Measurements from ENCODE around the gene OVAAL.

OVAAL gene

DNA sequence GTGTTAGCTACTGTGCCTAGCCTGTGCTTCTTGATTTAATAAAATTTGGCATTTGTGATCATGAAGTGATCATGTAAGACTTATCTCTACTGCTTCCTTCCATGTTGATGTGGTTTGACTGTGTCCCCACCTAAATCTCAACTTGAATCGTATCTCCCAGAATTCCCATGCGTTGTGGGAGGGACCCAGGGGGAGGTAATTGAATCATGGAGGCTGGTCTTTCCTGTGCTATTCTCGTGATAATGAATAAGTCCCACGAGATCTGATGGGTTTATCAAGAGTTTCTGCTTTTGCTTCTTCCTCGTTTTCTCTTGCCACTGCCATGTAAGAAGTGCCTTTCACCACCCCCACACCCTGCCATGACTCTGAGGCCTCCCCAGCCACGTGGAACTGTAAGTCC lies at the start of gene OVAAL:
TSS of gene OVAAL (plus strand) at position 301 of the 400 bp plus-strand sequence.
- no peak for DNase-seq

DNA sequence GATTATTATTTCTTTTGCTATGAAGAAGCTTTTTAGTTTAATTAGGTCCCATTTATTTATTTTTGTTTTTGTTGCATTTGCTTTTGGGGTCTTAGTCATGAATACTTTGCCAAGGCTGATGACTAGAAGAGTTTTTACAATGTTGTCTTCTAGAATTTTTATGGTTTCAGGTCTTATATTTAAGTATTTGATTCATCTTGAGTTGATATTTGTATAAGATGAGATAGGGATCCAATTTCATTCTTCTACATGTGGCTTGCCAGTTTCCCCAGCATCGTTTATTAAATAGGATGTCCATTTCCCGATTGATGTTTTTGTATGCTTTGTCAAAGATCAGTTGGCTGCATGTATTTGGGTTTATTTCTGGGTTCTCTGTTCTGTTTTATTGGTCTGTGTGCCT lies 47.9 kb upstream of the OVAAL start:
- no peak for DNase-seq

DNA sequence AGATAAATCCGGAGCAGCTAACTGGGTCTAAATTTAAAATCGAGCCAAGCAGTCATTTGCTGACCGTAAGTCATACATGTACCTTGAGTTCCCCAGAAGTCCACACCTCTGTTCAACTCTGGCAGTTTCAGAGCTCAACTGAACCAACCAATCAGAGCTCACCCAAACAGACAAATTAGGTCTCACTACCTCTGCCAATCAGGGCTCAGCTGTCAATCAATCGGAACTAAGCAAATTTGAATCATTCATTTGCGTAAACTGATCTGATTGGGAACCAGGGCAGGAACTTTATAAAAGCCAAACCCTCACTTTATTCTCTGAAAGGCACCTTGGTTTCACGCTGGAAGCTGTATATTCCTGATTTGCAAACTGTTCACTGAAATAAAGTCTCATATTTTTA lies 45.2 kb upstream of the OVAAL start:
- no peak for DNase-seq

DNA sequence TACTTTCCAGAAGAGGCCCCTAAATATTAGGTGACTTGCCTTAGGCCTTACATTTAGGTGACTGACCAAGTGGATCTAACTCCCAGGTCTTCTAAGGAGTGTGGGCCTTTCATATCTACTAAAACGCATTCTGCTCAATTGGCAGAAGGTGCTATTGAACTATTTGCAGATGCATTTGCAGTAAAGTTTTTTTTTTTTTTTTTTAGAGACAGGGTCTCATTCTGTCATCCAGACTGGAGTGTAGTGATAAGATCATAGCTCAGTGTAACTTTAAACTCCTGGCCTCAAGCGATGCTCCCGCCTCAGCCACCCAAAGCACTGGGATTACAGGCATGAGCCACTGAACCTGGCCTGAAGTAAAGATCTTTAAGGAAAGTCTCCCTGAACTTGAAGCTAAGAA lies 43.4 kb upstream of the OVAAL start:
- DNase-seq: no peak

DNA sequence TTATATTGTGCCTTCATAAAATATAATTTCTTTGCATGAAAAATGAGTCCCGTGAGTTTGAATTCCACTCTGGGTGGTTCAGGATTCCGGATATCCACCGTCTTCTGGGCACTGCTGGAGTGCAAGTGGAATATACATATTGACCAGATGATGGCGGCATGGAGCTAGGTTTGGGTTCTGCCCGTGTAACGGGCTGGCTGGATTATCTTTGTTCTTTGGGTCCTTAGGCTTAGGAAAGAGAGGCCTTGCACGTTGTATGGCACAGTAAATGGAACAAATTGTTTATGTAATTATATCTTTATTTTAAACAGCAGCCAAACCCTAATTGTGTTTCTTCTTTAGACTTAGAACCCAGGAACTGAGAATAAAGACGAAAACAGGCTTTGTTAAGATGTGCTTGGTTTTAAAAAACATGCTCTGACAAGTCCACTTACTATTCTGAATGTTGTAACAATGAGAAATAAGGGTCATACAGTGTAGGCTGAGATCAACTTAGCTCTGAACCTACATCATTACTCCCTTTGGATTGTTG lies 42.8 kb upstream of the OVAAL start:
- DNase-seq: peak in 1 of 2 donors; percentile 66

DNA sequence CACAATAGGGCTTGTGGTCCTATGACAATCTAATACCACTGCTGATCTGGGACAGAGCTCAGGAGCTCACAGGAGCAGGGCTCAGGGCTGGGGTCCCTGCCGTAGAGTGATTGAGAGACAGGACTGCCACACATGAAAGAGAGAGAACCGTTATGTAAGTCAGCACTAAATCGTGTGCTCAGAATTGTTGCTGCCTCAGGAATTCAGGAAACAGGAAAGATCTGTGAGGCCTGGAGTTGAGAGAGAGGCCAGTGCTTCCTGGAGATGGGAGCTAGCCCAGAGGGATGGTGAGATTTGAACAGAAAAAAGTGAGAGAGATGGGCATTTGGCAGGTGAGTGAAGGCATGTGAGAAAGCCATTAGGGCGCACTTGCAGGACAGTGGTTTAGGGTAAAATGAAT lies 38.9 kb upstream of the OVAAL start:
- no peak for DNase-seq

DNA sequence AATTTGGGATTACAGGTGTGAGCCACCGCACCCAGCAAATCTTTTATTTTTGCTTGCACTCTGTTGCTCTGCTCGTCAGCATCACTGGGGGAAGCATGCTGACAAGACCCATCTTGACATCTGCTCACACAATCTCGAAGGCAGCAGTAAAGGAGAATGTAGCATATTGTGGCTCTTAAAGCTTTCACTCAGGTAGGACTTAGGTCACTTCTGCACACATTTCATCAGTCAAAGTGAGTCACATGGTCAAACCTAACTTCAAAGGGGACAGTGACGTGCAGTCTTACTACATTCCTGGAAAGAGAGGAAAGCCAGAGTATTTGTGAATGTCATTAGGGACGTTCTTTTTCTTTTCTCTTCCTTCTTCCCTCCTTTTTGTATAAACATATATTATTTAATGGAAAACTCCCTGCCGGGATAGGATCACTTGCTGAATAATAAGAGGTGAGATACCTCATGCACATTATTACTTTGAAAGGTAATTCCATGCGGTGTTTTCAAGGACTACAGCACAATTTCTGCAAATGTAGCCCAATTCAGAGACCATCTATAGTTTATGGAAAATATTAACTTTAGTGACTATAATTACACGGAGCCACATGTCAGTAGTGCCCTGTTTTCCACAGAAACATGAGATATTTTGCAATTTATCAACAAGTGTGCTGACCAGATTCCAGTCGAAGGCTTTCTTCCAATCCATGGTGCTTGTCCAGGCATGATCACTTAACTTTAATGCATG lies 37.1 kb upstream of the OVAAL start:
- DNase-seq: no peak

DNA sequence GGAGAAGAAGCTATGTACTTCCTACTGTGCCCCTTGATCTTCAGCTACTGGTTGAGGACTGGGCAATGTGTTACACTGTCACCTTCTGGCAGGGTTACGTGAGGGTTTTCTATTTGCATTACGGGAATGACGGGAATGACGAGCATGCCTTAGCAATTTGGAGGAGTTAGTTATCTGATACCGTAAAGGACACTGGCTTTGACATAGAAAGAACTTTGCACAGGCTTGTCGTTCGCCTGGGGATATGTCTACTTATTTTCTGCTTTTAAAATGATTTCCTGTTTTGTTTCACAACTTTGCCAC lies 36.6 kb upstream of the OVAAL start:
- no peak for DNase-seq

DNA sequence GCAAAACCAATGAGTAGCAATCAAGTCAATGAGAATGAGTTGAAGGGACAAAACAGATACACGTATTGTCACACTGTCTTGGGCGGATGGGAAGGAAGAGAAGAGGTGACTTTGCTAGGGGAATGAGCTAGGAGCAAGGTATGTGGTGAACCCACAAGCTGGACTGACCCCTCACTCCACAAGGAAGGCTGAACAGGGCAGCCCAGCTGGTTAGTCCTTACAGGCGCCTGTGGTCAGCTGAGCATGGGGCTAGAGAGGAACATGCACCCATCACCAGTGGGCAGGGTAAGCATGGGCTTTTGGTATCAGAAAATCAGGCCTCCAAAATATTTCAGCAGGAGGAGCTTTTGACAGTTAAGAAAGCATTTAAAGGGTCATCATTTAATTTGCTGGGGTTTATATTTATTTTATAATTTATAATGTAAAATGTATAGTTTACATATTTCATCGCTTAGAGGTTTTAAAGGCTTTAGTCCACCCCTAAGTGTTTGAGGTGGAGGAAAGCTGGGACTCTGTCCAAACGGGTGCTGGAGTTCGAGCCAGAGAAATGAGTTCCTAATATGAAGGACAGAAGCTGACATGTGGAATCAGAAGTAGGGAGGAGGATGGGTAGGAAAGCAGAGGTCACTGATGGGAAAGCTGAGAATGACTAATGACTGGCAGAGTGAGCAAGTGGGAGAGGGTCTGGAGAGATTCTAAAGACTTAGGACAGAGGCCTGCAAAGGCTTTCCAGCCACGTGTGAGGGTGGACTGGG lies 34.4 kb upstream of the OVAAL start:
- no peak for DNase-seq

DNA sequence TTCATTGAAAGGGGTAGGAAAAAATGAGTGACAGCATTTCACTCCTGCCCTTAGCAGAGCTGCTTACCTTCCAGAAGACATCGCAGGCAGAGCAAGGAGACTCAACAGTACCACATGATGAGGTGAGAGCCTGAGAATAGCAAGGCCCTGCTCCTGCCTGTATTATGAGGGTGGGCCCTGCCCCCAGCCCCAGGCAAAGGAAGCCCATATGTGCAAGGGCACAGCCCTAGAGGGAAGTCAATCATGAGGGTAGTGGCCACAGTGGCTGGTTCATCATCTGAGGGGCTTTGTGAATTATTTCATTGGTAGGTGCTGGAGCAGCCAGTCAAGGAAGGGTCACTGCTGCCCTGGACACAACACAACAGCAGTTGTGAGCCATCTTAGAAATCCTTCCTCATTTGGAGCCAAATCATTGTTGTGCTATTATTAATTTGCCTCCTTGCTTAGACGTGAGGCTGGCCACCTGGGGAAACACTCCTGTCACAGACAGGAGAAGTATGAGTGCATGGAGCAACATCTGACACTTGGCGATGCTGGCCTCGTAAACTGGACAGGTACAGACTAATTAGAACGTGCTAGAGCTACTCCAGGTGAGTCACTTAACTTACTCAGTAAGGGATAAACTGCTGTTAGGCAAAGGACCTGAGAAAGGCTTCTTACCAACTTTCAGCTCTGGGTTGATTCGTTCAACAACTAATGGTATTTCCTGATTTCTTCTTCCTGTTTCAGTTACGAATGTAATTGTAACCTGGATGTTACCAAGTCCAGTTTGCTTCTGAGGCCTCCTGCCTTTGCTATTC lies 33.6 kb upstream of the OVAAL start:
- no peak for DNase-seq

DNA sequence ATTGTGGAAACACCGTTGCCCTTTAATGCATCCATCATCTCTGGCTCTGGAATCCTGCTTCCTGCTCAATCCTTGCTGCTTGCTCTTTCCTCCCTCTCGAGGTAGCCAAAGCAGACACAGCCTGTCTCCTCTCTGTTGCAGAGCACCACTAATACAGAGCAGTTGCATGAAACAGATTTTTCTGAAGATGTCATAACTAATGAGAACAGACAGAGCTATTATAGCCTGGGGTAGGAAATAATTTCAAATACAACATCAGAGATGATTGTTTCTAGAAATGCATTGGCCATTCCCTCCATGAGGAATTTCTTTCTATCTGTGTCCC lies 33.1 kb upstream of the OVAAL start:
- no peak for DNase-seq

DNA sequence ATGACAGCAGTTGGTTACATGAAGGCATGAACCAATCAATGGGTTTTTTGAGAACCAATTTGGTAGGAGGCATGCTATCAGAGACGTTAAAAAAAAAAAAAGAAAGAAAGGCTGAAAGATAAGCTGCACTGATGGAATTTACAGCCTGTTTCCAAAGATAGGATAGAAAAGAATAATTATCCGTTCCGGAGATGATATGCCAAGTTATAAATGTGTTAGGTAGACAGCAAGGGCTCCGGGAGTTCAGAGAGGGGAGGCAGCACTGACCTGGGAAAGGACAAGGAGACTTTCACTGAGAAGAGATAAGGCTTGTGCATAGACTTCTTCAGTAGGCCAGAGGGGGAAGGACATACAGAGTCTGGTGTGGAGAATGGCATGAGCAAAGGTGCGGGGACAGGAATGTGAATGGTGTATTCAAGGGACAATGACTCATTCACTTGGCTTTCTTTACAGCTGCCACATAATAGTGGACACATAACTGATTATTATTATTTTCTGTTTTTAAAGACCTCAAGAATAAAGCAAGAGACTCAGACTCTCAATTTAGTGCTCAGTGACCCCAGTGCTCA lies 31.6 kb upstream of the OVAAL start:
- no peak for DNase-seq

DNA sequence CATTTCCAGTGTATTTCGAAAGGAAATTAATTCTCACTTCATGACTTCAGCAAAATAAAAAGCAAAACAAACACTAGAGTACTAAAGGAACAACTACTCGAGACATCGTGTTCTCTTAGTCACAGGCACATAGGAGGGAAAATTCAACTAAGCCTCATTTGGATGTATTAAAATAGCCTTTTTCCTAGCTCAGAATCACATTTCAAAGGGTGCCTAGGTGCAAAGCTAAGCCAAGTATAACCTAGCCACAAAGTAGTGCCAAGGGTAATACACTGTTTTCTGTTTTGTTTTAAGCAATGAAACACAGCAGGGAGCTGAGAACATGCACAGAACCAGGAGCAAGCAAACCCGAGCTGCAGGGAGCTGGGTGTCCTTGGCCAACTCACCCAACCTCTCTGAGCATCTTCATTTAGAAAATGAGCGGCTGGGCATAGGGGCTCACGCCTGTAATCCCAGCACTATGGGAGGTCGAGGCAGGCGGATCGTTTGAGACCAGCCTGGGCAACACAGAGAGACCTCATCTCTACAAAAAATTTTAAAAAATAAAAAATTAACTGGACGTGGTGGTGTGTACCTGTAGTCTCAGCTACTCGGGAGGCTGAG lies 29.8 kb upstream of the OVAAL start:
- DNase-seq: no peak

DNA sequence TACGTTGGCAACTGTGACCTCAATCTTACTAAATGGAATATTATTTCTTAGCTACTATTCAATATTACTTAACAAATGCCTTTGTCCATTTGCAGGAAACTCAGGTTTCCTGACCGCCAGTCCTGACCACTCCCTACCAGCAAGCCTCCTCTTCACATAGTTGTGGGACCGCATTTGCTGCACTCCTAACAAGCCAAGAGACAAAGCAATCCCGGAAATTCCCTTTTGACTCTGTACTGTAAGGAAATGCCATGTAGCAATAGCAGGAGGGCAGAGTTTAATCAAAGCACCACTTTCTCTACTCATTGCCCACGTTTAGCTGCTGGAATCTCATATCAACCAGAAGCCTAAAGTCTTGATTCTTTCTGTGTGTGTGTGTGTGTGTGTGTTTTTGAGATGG lies 28.3 kb upstream of the OVAAL start:
- DNase-seq: no peak

DNA sequence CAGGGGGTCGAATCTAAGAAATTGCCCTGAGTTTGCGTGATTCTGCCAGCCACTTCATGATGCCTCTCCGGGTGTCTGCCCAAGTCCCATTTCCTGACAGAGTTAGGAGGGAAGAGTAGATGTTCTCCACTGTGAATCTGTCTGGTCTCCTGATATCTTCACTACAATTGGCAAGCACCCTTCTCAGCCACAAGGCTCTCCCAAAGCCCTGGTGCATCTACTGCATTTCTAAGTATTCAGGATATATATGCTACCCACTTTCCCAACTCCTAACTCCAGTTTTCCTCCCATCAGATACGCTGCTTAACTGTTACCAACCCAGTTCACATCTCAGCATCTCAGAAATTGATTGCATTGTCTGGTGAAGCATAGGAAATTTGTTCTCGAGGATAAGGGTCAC lies 25.9 kb upstream of the OVAAL start:
- DNase-seq: no peak

DNA sequence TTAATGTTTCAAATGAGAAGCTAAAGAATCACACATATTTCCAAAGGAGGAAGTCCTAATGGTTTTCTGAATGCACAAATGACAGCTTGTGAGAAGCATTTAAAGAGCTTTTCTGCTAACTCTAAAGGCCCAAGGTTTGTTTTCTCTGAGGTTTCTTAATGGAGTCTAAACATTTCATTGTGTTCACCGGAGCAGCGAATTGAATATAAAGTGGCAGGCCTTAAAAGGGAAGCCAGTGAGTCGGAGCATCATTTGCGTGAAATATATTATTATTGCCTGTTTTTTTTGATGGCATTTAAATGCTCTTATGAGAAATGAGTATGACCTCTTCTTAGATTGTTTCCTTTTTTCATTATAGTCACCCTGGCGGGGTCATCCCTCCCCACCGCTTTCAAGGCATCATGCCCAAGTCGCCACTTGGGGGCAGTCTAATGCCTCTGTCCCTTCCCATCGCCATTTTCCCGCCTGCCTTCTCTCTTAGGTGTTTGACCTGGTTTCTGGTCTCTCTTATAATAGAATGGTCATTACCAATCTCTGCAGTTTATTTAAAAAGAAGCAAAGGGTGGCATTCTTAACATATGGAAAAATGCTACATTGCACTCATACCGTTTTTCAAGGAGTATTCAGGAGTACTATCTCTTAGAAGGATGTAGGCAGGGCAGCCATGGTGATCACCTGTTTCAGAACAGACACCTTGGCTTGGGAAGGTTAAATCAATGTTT lies 25.3 kb upstream of the OVAAL start:
- DNase-seq: peak; percentile 3 to 63

DNA sequence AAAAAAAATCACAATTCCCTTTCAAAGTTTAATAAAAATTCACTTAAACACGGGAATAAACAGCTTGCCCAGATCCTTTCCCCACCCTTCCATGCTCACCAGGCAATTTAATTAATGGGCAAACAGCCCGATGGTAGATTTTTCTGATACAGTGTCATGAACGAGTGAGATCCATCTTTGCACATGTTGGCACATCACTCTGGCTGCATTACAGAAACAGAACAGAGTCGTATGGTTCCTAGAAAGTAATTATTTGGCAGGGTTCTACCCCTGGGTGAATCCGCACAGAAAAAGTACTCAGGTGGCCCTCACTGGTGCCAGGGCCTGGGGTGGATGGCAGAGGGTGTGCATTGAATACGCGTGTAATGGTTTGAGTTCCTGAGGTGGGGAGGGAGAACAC lies 24.6 kb upstream of the OVAAL start:
- DNase-seq: no peak

DNA sequence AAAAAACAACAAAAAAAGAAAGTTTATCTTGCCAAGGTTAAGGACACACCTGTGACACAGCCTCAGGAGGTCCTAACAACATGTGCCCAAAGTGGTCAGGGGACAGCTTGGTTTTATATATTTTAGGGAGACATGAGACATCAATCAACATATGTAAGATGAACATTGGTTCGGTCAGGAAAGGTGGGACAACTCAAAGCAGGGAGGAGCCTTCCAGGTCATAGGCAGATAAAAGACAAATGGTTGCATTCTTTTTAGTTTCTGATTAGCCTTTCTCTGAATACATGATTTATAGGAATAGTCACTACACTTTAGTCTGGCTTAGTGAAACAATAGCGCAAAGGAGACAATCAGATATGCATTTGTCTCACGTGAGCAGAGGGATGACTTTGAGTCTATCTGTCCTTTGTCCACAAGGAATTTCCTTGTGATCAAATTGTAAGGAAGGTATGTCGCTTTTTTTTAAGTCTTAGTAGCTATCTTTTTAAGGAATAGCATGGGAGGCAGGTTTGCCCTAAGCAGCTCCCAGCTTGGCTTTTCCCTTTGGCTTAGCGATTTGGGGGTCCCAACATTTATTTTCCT lies 23.3 kb upstream of the OVAAL start:
- no peak for DNase-seq

DNA sequence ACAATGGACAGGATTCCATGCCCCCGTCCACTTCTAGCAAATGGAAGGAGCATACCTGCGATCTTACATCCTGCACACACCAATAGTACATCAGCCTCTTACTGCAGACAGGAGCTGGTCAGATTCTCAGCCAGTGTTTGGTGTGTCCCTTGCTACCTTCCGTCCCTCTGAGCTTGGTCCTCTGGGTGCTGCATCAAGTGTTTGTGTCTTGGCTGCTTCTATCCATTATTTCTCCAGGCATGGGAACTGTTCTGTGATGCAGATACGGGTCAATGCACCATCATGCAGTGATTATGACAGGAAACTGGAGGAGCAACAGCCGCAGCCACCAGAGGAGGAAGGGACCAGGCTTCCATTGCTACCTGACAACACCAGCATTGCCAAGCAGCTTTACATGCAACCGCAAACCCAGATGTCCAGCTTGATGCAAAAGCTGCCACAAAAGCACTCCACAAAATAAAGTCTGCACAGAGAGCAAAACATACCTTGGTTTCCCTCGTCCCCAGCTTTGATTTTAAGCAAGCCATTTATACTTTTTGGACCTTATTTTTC lies 21.9 kb upstream of the OVAAL start:
- no peak for DNase-seq

DNA sequence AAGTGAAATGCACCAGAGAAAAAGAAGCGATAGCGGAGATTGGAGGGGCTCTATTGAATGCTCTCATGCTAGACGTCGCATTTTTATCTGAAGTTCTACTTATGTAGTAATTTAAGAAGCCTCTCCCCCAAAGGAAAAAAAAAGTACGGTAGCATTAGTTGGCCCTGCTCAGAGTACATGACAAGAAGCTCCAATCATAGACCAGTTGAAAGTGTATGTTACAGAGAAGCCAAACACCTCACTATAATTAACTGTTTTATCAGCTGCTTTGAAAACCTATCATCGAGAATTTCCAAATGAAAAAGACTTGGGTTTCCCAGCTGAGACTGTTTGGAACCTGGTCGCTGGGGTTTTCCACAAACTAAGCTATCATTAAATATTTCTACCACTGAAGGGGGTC lies 19.6 kb upstream of the OVAAL start:
- DNase-seq: no peak

DNA sequence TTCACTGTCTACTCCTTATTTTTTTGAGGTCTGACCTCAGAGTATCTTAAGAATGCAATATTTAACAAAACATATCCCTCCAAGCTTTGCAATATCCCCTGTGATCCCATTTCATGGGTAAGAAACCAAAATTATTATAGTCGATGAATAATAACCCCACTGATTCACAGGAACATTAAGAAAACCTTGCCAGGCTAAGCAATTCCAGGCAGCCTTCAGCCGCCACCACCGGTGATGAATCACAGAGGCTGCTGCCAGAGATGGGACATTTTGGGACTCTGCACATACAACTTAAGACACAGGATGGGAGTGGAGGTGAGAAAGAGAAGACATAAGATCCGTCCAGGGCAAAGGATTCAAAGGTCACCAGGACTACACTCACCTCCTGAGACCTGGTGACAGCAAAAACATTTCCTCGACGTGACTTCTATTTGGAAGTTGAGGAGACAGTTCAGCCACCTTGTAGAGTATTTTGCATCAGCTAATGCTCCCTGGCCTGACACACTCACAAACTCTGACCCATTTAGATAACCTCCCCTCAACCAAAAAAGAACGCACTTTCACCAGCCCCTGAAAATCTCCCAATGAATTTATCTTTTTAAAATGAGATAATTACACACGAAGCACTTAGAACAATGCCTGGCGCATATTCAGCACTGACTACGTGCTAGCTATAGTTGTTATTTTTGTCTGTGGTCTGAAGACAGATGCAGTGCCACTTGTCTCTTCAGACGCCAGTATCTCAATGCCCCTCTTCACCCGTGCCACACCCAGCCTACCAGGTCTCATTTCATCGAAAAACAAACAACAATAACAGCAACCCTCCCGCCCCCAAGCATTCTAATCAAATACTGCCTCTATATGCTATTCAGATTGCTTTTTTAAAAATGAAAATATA lies 17.8 kb upstream of the OVAAL start:
- DNase-seq: no peak
